ENCODE results near the gene KCNK1.
"Not testable (repeated sequence)": the region's sequence is repeated elsewhere in the genome, so short reads cannot be mapped to it uniquely, and the experiment has no call there.

KCNK1 gene

GRCh38 chr1:233607252-233608119, 6.4 kb upstream of the KCNK1 start:
- DNase-seq (ENCODE audit: low spot score) = no peak

GRCh38 chr1:233608988-233609387, 4.9 kb upstream of the KCNK1 start:
- DNase-seq (ENCODE audit: low spot score) = no peak

- DNase-seq (ENCODE audit: low spot score) = no peak
Measured at GRCh38 chr1:233609926-233610325, 4.0 kb upstream of the KCNK1 start.

GRCh38 chr1:233610628-233611027, 3.3 kb upstream of the KCNK1 start:
- no peak for DNase-seq (ENCODE audit: low spot score)

GRCh38 chr1:233611363-233611762, 2.5 kb upstream of the KCNK1 start:
- DNase-seq (ENCODE audit: low spot score) = not testable (repeated sequence)

GRCh38 chr1:233614173-233614742, 352 bp downstream of the KCNK1 start:
- DNase-seq (ENCODE audit: low spot score) = peak; percentile 49

- no peak for DNase-seq (ENCODE audit: low spot score)
Measured at GRCh38 chr1:233614743-233615521, 1.0 kb downstream of the KCNK1 start.

GRCh38 chr1:233615571-233615970, 1.7 kb downstream of the KCNK1 start:
- DNase-seq (ENCODE audit: low spot score) = no peak

- DNase-seq (ENCODE audit: low spot score) = no peak
Measured at GRCh38 chr1:233617025-233617424, 3.1 kb downstream of the KCNK1 start.

GRCh38 chr1:233619414-233619813, 5.5 kb downstream of the KCNK1 start:
- DNase-seq (ENCODE audit: low spot score) = not testable (repeated sequence)

- DNase-seq (ENCODE audit: low spot score) = no peak
Measured at GRCh38 chr1:233620065-233620464, 6.2 kb downstream of the KCNK1 start.

GRCh38 chr1:233621923-233622322, 8.0 kb downstream of the KCNK1 start:
- DNase-seq (ENCODE audit: low spot score) = no peak

GRCh38 chr1:233624289-233624688, 10.4 kb downstream of the KCNK1 start:
- no peak for DNase-seq (ENCODE audit: low spot score)

GRCh38 chr1:233625087-233625486, 11.2 kb downstream of the KCNK1 start:
- DNase-seq (ENCODE audit: low spot score) = no peak

- no peak for DNase-seq (ENCODE audit: low spot score)
Measured at GRCh38 chr1:233625510-233625981, 11.6 kb downstream of the KCNK1 start.

- peak; percentile 75 for DNase-seq (ENCODE audit: low spot score)
Measured at GRCh38 chr1:233627376-233627775, 13.5 kb downstream of the KCNK1 start.

- no peak for DNase-seq (ENCODE audit: low spot score)
Measured at GRCh38 chr1:233627823-233628222, 13.9 kb downstream of the KCNK1 start.

- DNase-seq (ENCODE audit: low spot score) = no peak
Measured at GRCh38 chr1:233629305-233629935, 15.5 kb downstream of the KCNK1 start.

- no peak for DNase-seq (ENCODE audit: low spot score)
Measured at GRCh38 chr1:233631810-233632405, 18.0 kb downstream of the KCNK1 start.

GRCh38 chr1:233632436-233632835, 18.5 kb downstream of the KCNK1 start:
- DNase-seq (ENCODE audit: low spot score) = no peak

- no peak for DNase-seq (ENCODE audit: low spot score)
Measured at GRCh38 chr1:233635765-233636502, 22.0 kb downstream of the KCNK1 start.

Data from Ammon's horn (tissue), 1 donor.